ENCODE data around the gene FGF12.

The FGF12 gene

GRCh38 chr3:192170659-192171058 is 556.7 kb downstream of the FGF12 start:
- no peak for DNase-seq

DNA sequence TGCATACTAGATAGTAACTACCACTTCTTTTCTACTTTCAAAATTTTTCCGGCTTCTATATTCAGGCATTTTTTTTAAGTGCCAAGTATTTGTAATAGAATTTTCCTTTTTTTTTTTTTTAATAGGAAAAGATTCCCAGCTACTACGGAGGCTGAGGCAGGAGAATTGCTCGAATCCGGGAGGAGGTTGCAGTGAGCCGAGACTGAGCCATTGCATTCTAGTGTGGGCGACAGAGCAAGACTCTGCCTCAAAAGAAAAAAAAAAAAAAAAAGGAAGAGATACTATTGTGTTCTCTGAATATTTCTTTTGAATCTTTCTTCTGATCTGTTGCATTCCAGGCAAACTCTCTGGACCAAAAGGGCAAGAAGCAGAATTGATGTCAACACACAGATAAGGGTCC is 557.3 kb downstream of the FGF12 start:
- DNase-seq: no peak

DNA sequence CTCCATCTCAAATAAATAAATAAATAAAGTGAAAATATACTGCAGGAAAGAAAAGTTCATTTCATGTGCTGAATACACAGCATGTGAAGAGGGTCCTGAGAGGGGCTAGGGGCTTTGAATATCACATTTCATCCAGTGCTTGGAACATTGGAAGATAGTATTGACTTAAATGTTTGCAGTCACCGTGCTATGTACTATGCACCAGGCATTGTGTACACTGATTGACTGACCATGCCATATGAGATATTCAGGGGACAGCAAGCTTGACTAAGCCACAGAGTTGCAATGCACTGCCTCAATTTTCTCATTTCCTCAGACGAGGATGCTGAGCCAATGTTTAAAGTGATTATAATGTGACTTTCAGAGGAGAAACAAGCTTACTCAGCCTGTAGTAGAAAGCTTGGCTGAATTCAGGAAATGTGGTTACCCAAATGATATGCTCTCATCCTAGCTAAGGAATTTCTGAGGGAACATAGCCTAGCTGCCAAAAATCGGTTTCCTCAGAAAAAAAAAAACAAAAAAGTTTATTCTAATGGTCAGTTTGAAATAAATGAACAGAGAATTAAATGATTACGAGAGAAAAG is 557.9 kb downstream of the FGF12 start:
- DNase-seq: no peak

DNA sequence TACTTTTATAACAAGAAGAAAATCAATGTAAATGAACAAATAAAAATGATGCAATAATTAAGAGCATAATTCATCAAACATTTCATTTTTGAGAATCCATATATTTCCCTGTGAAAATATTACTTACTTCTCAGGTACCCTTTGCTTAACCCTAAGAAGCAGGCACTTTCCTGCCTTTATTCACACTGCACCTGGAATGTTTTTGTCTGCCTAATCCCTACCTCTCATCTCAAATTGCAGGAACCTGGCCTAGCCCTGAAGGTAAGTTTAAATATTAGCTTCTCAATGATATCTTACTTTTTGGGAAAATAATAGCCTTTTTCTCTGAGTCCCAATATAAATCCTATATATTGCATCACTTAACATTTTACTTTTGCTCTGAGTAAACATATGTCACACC is 559.1 kb downstream of the FGF12 start:
- no peak for DNase-seq

GRCh38 chr3:192165552-192165951 is 561.8 kb downstream of the FGF12 start:
- no peak for DNase-seq

DNA sequence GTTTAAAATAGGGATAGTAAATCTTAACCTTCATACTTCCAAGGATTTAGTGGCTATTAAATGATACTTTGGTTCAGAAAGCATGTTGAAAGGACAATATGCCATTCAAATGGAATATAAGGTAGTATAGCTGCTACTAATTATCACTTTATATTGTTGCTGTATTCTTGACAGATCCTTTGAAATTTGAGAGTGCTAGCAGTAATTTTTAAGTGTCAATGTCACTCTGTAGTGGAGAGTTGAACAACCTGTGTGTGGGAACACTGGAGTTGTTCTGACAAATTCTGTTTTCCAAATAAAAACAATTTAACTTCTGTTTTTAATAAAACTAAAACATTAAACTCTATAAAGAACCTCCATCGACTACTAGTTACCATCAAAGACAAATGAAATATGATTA is 565.7 kb downstream of the FGF12 start:
- no peak for DNase-seq

DNA sequence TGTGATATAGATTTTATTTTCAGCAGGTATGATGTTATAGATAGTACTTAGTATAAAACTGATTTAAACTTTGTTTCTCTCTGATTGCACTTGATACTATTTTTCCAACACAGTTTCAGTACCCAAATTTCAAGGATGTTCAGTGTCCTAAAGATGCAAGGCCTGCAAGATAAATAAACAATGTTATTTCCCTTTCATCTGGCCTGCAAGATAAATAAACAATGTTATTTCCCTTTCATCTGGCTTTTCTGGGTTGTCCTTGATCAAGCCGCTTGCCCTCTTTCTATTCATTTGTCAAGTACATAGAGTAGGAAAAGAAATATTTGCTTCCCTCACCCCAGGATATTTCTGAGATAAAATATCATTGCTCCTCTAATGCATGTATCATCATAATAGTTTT is 571.0 kb downstream of the FGF12 start:
- DNase-seq: no peak

DNA sequence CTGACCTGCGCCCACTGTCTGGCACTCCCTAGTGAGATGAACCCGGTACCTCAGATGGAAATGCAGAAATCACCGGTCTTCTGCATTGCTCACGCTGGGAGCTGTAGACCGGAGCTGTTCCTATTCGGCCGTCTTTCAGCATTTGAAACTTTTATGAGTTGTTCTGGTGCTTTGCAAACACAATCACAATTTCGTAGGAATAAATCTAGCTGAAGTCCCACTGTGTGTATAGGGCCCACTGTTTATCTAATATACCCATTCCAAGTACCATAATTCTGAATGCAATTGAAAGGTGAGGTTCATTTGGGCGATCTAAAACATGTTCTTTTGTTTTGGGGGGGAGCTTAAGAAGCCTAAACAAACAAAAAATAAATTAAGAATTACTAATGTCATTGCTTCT is 572.1 kb downstream of the FGF12 start:
- no peak for DNase-seq

DNA sequence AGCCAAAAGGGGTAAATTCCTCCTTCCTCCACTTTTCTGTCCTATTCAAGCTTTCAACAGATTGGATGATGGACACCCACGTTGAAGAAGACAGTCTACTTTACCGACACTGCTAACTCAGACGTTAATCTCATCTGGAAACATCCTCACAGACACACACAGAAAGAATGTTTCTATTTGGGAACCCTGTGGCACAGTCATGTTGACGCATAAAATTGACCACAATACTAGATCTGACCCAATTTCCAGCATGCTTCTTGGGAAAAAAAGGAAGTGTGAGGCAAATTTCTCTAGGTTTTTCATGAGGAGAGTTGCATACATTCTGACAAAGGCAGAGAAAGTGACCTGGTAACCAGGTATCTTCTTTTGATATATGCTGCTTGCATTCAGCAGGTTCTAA is 594.1 kb downstream of the FGF12 start:
- DNase-seq: no peak

DNA sequence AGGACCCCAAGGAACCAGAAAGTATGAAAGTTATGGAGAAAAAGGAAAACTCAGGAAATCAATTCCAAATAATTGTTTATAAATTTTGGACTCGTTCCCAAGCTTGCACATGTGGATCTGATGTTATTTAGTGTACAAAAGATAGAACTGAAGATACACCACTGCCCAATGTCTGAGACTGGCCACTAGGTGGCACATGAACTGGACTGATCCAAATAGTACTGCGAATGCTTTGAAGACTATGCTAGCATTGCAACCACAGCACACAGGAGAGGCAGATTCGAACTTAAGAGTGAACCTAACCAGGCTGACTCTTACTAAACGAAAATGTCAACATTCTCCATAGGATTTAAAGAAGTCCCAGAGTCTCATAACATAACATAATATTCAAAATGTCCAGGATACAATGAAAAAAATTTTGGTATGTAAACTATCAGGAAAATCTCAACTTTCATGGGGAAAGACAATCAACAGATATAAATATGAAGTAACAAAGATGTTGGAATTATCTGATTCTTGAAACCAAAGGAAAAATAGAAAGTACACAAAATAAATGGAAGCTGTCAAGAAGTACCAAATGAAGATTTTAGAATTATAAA is 596.7 kb downstream of the FGF12 start:
- peak; percentile 19 for DNase-seq

GRCh38 chr3:192129586-192129985 is 597.8 kb downstream of the FGF12 start:
- DNase-seq: no peak

GRCh38 chr3:192128922-192129321 is 598.4 kb downstream of the FGF12 start:
- no peak for DNase-seq

DNA sequence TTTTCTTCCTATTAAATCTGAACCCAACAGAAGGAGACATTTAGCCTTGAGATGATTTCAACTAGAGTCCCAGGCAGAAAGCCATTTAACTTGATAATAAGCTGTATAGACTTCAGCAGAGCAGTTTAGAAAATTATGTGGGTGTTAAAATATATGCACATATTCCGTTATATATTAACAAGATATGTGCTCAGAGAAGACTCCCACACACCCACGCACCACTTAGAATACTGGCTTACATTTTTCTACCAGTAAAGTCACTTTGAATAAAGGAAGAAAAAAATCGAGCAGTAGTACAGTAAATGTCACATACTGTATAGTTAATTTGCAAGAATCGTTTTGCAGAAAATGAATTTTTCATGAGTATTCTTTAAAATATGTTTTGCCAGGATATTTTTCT is 599.3 kb downstream of the FGF12 start:
- no peak for DNase-seq

DNA sequence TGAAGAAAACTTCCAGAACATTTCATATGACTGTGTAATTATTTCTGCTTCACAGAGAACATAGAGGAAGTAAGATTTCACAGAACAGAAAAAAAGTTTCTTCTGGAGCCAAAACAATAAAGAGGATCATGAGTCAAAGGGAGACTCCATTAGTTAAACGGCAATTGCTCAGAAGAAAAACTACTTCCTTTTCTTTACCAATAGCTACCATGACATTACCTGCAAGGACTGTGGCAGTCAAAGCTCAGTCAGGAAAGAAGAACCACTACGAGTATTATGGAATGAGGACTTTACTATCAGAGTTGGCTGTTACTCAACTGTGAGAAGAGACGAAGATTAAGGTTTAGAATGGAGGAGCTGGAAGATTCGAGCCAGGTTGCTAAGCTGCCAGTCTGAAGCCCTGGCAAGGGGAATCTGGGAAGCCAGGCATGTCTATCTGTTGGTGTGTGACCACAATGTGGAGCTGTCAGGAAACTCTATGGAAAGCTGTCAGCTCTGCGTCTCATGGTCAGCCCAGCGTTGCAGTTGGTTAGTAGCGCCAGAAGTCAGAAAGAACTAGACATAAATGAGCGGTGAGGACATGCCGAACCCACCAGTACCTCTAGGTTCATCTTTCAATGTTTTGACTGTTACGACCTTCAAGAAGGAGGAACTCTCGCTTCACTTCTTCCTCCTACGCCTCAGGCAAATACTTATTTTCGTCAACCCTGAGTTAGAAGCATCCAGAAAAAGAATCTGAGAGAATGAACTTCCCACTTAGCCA is 604.3 kb downstream of the FGF12 start:
- no peak for DNase-seq

GRCh38 chr3:192121923-192122322 is 605.4 kb downstream of the FGF12 start:
- DNase-seq: no peak

- DNase-seq: no peak
These were observed 618.5 kb downstream of the FGF12 start for GRCh38 chr3:192108820-192109219.

GRCh38 chr3:192106543-192106942 is 620.8 kb downstream of the FGF12 start:
- no peak for DNase-seq

- DNase-seq: no peak
These were observed 634.8 kb downstream of the FGF12 start for GRCh38 chr3:192092388-192093005.

- DNase-seq: no peak
These were observed 635.5 kb downstream of the FGF12 start for GRCh38 chr3:192091831-192092230.

- DNase-seq: no peak
These were observed 636.8 kb downstream of the FGF12 start for GRCh38 chr3:192090586-192090985.
